HEK293 (cell line): ENCODE data around the gene MEX3C.

ENCODE experiments used
- CTCF ChIA-PET: fragments of 350-600 bp; formaldehyde crosslinking; extraction: SDS; loops from one replicate; lab custom pipeline; 2021; ENCODE audit warnings: antibody characterized with exemption; lab: Yijun Ruan, JAX
- POLR2A ChIA-PET: fragments of 300-600 bp; formaldehyde crosslinking; extraction: SDS; loops from one replicate; lab custom pipeline; 2020; ENCODE audit warnings: antibody characterized with exemption, inconsistent platforms; lab: Yijun Ruan, JAX
- H3K27ac ChIP-seq: fragments of 200-500 bp; sonication (Bioruptor generic); 2 replicates; pipeline ENCODE4 v1.5.1; 2014; ENCODE audit warnings: low read depth, low read length, control low read depth, inconsistent platforms; ENCODE audit errors: extremely low read depth
- H3K36me3 ChIP-seq, 2 experiments: fragments of 200-500 bp in 1 of 2; sonication (Bioruptor generic) in 1 of 2; 1 replicate in 1 of 2; 2 replicates in 1 of 2; pipeline ENCODE4 v1.5.1; 2014 to 2017; ENCODE audit warnings: inconsistent platforms in 2 of 2, low read length in 2 of 2; ENCODE audit not compliant: control insufficient read depth in 2 of 2, insufficient read depth in 1 of 2
- H3K4me1 ChIP-seq: fragments of 200-500 bp; sonication (Bioruptor generic); 2 replicates; pipeline ENCODE4 v1.5.1; 2014; ENCODE audit warnings: mild to moderate bottlenecking, low read length, inconsistent platforms; ENCODE audit not compliant: control insufficient read depth, insufficient read depth
- H3K4me3 ChIP-seq: 2 replicates; pipeline ENCODE4 v1.5.1; 2011; ENCODE audit warnings: low read depth, mild to moderate bottlenecking, control low read depth, low read length, moderate library complexity
- H3K9me3 ChIP-seq: fragments of 200-500 bp; sonication (Bioruptor generic); 2 replicates; pipeline ENCODE4 v1.5.1; 2014; ENCODE audit warnings: low read depth, low read length, inconsistent platforms; ENCODE audit not compliant: control insufficient read depth, insufficient read depth
- GLIS2 ChIP-seq: fragments of 450-650 bp; formaldehyde crosslinking; IDR thresholded peaks from 2 replicates; pipeline ENCODE4 v1.5.1; 2016; ENCODE audit warnings: missing biosample characterization, missing genetic modification characterization
- PRDM2 ChIP-seq: fragments of 450-650 bp; formaldehyde crosslinking; IDR thresholded peaks from 2 replicates; pipeline ENCODE4 v1.5.1; 2016; ENCODE audit warnings: missing biosample characterization, missing genetic modification characterization, borderline replicate concordance
- ZBTB10 ChIP-seq: fragments of 450-650 bp; formaldehyde crosslinking; IDR thresholded peaks from 2 replicates; pipeline ENCODE4 v1.5.1; 2016; ENCODE audit warnings: missing biosample characterization, missing genetic modification characterization
- ZBTB26 ChIP-seq: fragments of 450-650 bp; formaldehyde crosslinking; optimal IDR thresholded peaks from 2 replicates; pipeline ENCODE3; 2016; ENCODE audit warnings: missing biosample characterization, mild to moderate bottlenecking, missing genetic modification characterization
- ZNF114 ChIP-seq: fragments of 450-650 bp; formaldehyde crosslinking; IDR thresholded peaks from 2 replicates; pipeline ENCODE4 v1.5.0; 2017; ENCODE audit warnings: missing biosample characterization, missing genetic modification characterization
- ZNF155 ChIP-seq: fragments of 450-650 bp; formaldehyde crosslinking; IDR thresholded peaks from 2 replicates; pipeline ENCODE4 v1.5.1; 2016; ENCODE audit warnings: missing biosample characterization, missing genetic modification characterization
- ZNF23 ChIP-seq: fragments of 450-650 bp; formaldehyde crosslinking; IDR thresholded peaks from 2 replicates; pipeline ENCODE4 v1.5.1; 2016; ENCODE audit warnings: missing biosample characterization, missing genetic modification characterization, borderline replicate concordance
- ZNF24 ChIP-seq: fragments of 450-650 bp; formaldehyde crosslinking; IDR thresholded peaks from 2 replicates; pipeline ENCODE4 v1.5.1; 2016; ENCODE audit warnings: missing biosample characterization, missing genetic modification characterization
- ZNF37A ChIP-seq: fragments of 450-650 bp; IDR thresholded peaks from 2 replicates; pipeline ENCODE4 v1.5.1; 2018; ENCODE audit warnings: missing biosample characterization, missing genetic modification characterization
- ZNF394 ChIP-seq: fragments of 450-650 bp; formaldehyde crosslinking; IDR thresholded peaks from 2 replicates; pipeline ENCODE4 v1.5.1; 2016; ENCODE audit warnings: missing biosample characterization, missing genetic modification characterization, mild to moderate bottlenecking, moderate library complexity, borderline replicate concordance
- ZNF580 ChIP-seq: fragments of 450-650 bp; formaldehyde crosslinking; IDR thresholded peaks from 2 replicates; pipeline ENCODE4 v1.5.1; 2016; ENCODE audit warnings: missing biosample characterization, missing genetic modification characterization
- ZNF585B ChIP-seq: fragments of 450-650 bp; formaldehyde crosslinking; IDR thresholded peaks from 2 replicates; pipeline ENCODE4 v1.5.1; 2016; ENCODE audit warnings: missing biosample characterization, missing genetic modification characterization
- ZNF626 ChIP-seq: fragments of 450-650 bp; sonication (Bioruptor Pico); formaldehyde crosslinking; IDR thresholded peaks from 2 replicates; pipeline ENCODE4 v1.5.1; 2018; ENCODE audit warnings: missing biosample characterization, missing genetic modification characterization, inconsistent platforms
- ZNF768 ChIP-seq: fragments of 450-650 bp; formaldehyde crosslinking; IDR thresholded peaks from 2 replicates; pipeline ENCODE4 v1.5.1; 2018; ENCODE audit warnings: missing biosample characterization, mild to moderate bottlenecking, missing genetic modification characterization
- ZNF792 ChIP-seq: fragments of 450-650 bp; formaldehyde crosslinking; IDR thresholded peaks from 2 replicates; pipeline ENCODE4 v1.5.1; 2016; ENCODE audit warnings: missing biosample characterization, missing genetic modification characterization

The MEX3C gene

GRCh38 chr18:51170664-51171063, 26.8 kb downstream of the MEX3C start:
- TF ChIP-seq ZNF626 (tag by site-specific recombination): no peak
- no peak for TF ChIP-seq GLIS2 (tag by site-specific recombination)
- ChIA-PET POLR2A (no interaction called here), CTCF (no interaction called here)
- Histone ChIP-seq H3K4me1 (peaks cover 1% of the 10 kb centered on the region; the same call in 1 of the 2 replicates), H3K36me3 (peaks cover 0 to 3% of the 10 kb centered on the region in 2 experiments), H3K9me3 (no peaks in the 10 kb centered on the region), H3K4me3 (no peak overlapping the region), H3K27ac (no peak overlapping the region)

- ChIA-PET POLR2A (no interaction called here), CTCF (interaction anchor here (0.6 kb wide), 1 partner anchor 345 kb away, joined by 3 read pairs; no protein-coding TSS in a partner anchor)
- H3K9me3 ChIP-seq: no peaks in the 10 kb centered on the region
- TF ChIP-seq ZBTB26 (tag by site-specific recombination): no peak
- TF ChIP-seq ZNF37A (tag by site-specific recombination): no peak
- no peak for TF ChIP-seq ZNF394 (tag by site-specific recombination)
- no peak for TF ChIP-seq ZNF585B (tag by site-specific recombination)
- TF ChIP-seq ZNF23: no peak
- TF ChIP-seq ZNF580 (tag by site-specific recombination): no peak
- TF ChIP-seq ZBTB10 (tag by site-specific recombination): no peak
- no peak for TF ChIP-seq ZNF792 (tag by site-specific recombination)
- TF ChIP-seq ZNF155: no peak
- no peak for TF ChIP-seq ZNF24
- TF ChIP-seq PRDM2: no peak
- no peak for TF ChIP-seq ZNF114 (tag by site-specific recombination)
- no peak for TF ChIP-seq ZNF768 (tag by site-specific recombination)
- no peak overlapping the region for H3K27ac ChIP-seq
- no peaks in the 10 kb centered on the region; a peak in 2 of 3 replicates for H3K36me3 ChIP-seq
- H3K4me1 ChIP-seq: no peaks in the 10 kb centered on the region
- H3K4me3 ChIP-seq: no peak overlapping the region
Observed at GRCh38 chr18:51169731-51170130, 27.8 kb downstream of the MEX3C start.
